K562 (cell line): ENCODE data around the gene MVD. TPM values are rescaled to one million over a fixed set of nuclear protein-coding genes. Genes with fewer than 3 reads are reported as not detected.

Experiments
- HMGN3 ChIP-seq: IDR thresholded peaks from 2 replicates; pipeline ENCODE4 v1.6.1; 2011; ENCODE audit warnings: borderline replicate concordance, low read depth, mild to moderate bottlenecking, mixed read lengths, low read length; ENCODE audit not compliant: insufficient read length; ENCODE audit errors: extremely low read depth
- KHSRP ChIP-seq: fragments of 450-650 bp; IDR thresholded peaks from 2 replicates; pipeline ENCODE4 v1.6.1; 2017
- NEUROD1 ChIP-seq: fragments of 150-350 bp; IDR thresholded peaks from 2 replicates; pipeline ENCODE4 v1.6.1; 2014; ENCODE audit warnings: borderline replicate concordance, low read length, low read depth; ENCODE audit not compliant: partially characterized antibody
- NR2F6 ChIP-seq: fragments of 450-650 bp; formaldehyde crosslinking; IDR thresholded peaks from 2 replicates; pipeline ENCODE4 v1.4.0; 2020; ENCODE audit warnings: mild to moderate bottlenecking
- PYGO2 ChIP-seq: fragments of 450-650 bp; IDR thresholded peaks from 2 replicates; pipeline ENCODE4 v1.6.1; 2016; ENCODE audit warnings: mild to moderate bottlenecking, missing genetic modification characterization, moderate library complexity, missing compliant biosample characterization
- RBM39 ChIP-seq: fragments of 200-400 bp; formaldehyde crosslinking; optimal IDR thresholded peaks from 2 replicates; pipeline ENCODE3; 2018; ENCODE audit warnings: low read depth, low read length
- TCF7 ChIP-seq: sonication (generic); IDR thresholded peaks from 2 replicates; pipeline ENCODE4 v1.6.1; 2016; ENCODE audit warnings: antibody characterized with exemption, borderline replicate concordance
- ZBTB17 ChIP-seq: fragments of 450-650 bp; formaldehyde crosslinking; IDR thresholded peaks from 2 replicates; pipeline ENCODE4 v1.4.0; 2020; ENCODE audit warnings: mild to moderate bottlenecking
- ZNF311 ChIP-seq: fragments of 250-450 bp; sonication (Bioruptor Pico); IDR thresholded peaks from 2 replicates; pipeline ENCODE4 v1.4.0; 2020; ENCODE audit warnings: mild to moderate bottlenecking, moderate library complexity
- ZZZ3 ChIP-seq: fragments of 450-650 bp; IDR thresholded peaks from 2 replicates; pipeline ENCODE4 v1.6.1; 2016; ENCODE audit warnings: antibody characterized with exemption, mild to moderate bottlenecking, moderate library complexity
- polyA plus RNA-seq, 8 experiments: library from polyadenylated mRNA; depleted of rRNA in 4 of 8; stranded (reverse) in 5 of 8; unstranded in 3 of 8; fragments of >200 nt; fragmentation: Nextera tagmentation in 2 of 8; fragmentation: Illumina TruSeq in 1 of 8; extraction: Ambion mirVana in 2 of 8; extraction: Trizol in 1 of 8; gene quantifications; 2 replicates each; pipeline versions ENCODE4 v1.2.1 to v1.2.3, GENCODE V29; 2011 to 2014; ENCODE audit warnings: inconsistent platforms in 1 of 8, missing spikeins in 1 of 8
- total RNA-seq, 7 experiments: library from RNA; depleted of rRNA in 6 of 7; stranded (reverse); fragments of >200 nt in 6 of 7; fragmentation: Illumina TruSeq in 2 of 7; extraction: Trizol in 2 of 7; gene quantifications; 2 replicates each; pipeline versions ENCODE4 v1.2.1 to v1.2.3, GENCODE V29; 2011 to 2021; ENCODE audit warnings: low replicate concordance in 1 of 7
- TF ChIP-seq, protein P1 (sequence below): fragments of 450-650 bp; IDR thresholded peaks from 2 replicates; pipeline ENCODE4 v1.6.1; 2014; ENCODE audit warnings: low read depth, mild to moderate bottlenecking, moderate library complexity, borderline replicate concordance
- TF ChIP-seq, protein P2 (sequence below), 2 experiments: fragments of 150-350 bp in 1 of 2; IDR thresholded peaks; 2 replicates each; pipeline ENCODE4 v1.6.1; 2012 to 2016; ENCODE audit warnings: low read depth in 2 of 2, low read length in 2 of 2, mild to moderate bottlenecking in 1 of 2, moderate library complexity in 1 of 2
- TF ChIP-seq, protein P3 (sequence below): fragments of 450-650 bp; formaldehyde crosslinking; IDR thresholded peaks from 2 replicates; pipeline ENCODE4 v1.4.0; 2020; ENCODE audit warnings: mild to moderate bottlenecking, moderate library complexity
- TF ChIP-seq, protein P4 (sequence below): fragments of 450-650 bp; formaldehyde crosslinking; IDR thresholded peaks from 2 replicates; pipeline ENCODE4 v1.4.0; 2022; ENCODE audit warnings: missing genetic modification characterization
- TF ChIP-seq, protein P5 (sequence below), 2 experiments: IDR thresholded peaks; 2 replicates each; pipeline ENCODE4 v1.6.1; 2011; ENCODE audit warnings: borderline replicate concordance in 1 of 2, control low read depth in 1 of 2, low read depth in 1 of 2, low read length in 1 of 2, mild to moderate bottlenecking in 1 of 2, mixed read lengths in 1 of 2, moderate library complexity in 1 of 2; ENCODE audit not compliant: insufficient read depth in 1 of 2, insufficient read length in 1 of 2, poor library complexity in 1 of 2, severe bottlenecking in 1 of 2; ENCODE audit errors: extremely low read depth in 1 of 2

MVD gene
- total and polyA plus RNA-seq, 9 of the 15 experiments (the other 6 are each of a cell fraction or from before 2014, with no cell fraction given) = 12.2 to 141 (median 45.3) TPM

DNA sequence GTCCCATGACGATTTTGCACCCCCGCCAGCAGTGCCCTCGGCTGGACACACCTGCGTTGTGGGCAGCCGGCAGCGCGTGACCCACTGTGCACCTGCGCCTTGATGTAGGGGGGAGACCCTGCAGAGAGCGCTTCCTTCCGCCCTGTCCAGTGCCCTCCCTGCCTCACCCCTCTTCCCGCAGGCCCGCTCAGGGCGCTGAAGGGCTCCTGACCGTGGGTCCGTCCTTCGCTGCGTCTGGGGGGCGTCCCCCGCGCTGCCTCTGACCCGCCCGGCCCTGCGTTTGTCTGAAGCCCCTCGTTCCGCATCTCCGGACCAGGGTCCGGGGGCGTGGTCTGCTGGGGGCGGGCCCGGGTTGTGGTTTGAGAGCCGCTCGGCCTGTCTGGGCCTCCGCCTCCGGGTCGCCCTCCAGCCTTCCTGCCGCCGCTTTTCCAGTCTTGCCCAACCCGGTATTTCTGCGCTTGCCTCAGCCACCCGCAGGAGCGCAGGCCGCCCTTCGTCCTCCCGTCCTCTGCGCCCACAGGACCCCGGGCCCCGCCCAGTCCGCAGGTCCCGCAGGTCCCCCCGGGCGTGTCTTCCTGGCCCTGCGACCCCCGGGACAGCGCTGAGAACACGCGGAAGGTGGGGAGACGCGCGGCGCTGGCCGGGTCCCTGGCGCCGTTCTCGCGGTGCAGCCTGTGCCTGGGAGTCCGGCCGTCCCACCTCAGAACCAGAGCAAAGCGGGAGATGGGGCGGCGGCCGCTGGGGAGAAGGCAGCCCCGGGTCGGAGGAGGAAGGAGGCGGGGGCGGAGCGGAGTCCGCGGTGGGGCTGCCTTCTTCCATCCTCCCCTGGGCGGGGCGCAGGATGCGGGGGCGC is 28.5 kb downstream of the MVD start (continued):
- TF ChIP-seq, protein P1, sequence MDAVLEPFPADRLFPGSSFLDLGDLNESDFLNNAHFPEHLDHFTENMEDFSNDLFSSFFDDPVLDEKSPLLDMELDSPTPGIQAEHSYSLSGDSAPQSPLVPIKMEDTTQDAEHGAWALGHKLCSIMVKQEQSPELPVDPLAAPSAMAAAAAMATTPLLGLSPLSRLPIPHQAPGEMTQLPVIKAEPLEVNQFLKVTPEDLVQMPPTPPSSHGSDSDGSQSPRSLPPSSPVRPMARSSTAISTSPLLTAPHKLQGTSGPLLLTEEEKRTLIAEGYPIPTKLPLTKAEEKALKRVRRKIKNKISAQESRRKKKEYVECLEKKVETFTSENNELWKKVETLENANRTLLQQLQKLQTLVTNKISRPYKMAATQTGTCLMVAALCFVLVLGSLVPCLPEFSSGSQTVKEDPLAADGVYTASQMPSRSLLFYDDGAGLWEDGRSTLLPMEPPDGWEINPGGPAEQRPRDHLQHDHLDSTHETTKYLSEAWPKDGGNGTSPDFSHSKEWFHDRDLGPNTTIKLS = no peak
- TF ChIP-seq ZBTB17 (CRISPR knock-in tag) = no peak
- TF ChIP-seq ZNF311 = no peak
- no peak for TF ChIP-seq TCF7
- no peak for TF ChIP-seq NR2F6 (CRISPR knock-in tag)
- TF ChIP-seq PYGO2 = no peak
- TF ChIP-seq, protein P2, sequence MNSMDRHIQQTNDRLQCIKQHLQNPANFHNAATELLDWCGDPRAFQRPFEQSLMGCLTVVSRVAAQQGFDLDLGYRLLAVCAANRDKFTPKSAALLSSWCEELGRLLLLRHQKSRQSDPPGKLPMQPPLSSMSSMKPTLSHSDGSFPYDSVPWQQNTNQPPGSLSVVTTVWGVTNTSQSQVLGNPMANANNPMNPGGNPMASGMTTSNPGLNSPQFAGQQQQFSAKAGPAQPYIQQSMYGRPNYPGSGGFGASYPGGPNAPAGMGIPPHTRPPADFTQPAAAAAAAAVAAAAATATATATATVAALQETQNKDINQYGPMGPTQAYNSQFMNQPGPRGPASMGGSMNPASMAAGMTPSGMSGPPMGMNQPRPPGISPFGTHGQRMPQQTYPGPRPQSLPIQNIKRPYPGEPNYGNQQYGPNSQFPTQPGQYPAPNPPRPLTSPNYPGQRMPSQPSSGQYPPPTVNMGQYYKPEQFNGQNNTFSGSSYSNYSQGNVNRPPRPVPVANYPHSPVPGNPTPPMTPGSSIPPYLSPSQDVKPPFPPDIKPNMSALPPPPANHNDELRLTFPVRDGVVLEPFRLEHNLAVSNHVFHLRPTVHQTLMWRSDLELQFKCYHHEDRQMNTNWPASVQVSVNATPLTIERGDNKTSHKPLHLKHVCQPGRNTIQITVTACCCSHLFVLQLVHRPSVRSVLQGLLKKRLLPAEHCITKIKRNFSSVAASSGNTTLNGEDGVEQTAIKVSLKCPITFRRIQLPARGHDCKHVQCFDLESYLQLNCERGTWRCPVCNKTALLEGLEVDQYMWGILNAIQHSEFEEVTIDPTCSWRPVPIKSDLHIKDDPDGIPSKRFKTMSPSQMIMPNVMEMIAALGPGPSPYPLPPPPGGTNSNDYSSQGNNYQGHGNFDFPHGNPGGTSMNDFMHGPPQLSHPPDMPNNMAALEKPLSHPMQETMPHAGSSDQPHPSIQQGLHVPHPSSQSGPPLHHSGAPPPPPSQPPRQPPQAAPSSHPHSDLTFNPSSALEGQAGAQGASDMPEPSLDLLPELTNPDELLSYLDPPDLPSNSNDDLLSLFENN (IDR thresholded peaks at IDR 0.05; ENCODE audit: low read depth in 2 of 2, low read length in 2 of 2) = no peak
- no peak for TF ChIP-seq NEUROD1
- TF ChIP-seq RBM39 = no peak
- TF ChIP-seq KHSRP = no peak
- TF ChIP-seq, protein P3, sequence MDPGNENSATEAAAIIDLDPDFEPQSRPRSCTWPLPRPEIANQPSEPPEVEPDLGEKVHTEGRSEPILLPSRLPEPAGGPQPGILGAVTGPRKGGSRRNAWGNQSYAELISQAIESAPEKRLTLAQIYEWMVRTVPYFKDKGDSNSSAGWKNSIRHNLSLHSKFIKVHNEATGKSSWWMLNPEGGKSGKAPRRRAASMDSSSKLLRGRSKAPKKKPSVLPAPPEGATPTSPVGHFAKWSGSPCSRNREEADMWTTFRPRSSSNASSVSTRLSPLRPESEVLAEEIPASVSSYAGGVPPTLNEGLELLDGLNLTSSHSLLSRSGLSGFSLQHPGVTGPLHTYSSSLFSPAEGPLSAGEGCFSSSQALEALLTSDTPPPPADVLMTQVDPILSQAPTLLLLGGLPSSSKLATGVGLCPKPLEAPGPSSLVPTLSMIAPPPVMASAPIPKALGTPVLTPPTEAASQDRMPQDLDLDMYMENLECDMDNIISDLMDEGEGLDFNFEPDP (CRISPR knock-in tag) = no peak
- TF ChIP-seq HMGN3 = no peak
- TF ChIP-seq, protein P4, sequence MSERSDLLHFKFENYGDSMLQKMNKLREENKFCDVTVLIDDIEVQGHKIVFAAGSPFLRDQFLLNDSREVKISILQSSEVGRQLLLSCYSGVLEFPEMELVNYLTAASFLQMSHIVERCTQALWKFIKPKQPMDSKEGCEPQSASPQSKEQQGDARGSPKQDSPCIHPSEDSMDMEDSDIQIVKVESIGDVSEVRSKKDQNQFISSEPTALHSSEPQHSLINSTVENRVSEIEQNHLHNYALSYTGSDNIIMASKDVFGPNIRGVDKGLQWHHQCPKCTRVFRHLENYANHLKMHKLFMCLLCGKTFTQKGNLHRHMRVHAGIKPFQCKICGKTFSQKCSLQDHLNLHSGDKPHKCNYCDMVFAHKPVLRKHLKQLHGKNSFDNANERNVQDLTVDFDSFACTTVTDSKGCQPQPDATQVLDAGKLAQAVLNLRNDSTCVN (CRISPR knock-in tag) = no peak
- TF ChIP-seq ZZZ3 = no peak
- TF ChIP-seq, protein P5, sequence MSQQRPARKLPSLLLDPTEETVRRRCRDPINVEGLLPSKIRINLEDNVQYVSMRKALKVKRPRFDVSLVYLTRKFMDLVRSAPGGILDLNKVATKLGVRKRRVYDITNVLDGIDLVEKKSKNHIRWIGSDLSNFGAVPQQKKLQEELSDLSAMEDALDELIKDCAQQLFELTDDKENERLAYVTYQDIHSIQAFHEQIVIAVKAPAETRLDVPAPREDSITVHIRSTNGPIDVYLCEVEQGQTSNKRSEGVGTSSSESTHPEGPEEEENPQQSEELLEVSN (IDR thresholded peaks at IDR 0.05; ENCODE audit: borderline replicate concordance in 1 of 2, extremely low read depth in 1 of 2, insufficient read depth in 1 of 2, insufficient read length in 1 of 2, low read depth in 1 of 2, low read length in 1 of 2, poor library complexity in 1 of 2, severe bottlenecking in 1 of 2) = no peak
